C4-2B (cell line): ENCODE data around the gene PCSK6.

Experiments
- CTCF ChIP-seq: fragments of 450-650 bp; conservative IDR thresholded peaks from 2 replicates; pipeline ENCODE4 v1.5.1; 2017; ENCODE audit warnings: mild to moderate bottlenecking
- ZFX ChIP-seq: fragments of 450-650 bp; IDR thresholded peaks from 2 replicates; pipeline ENCODE4 v1.6.1; 2017

- TF ChIP-seq CTCF (no peak), ZFX (no peak)
Measured at GRCh38 chr15:101528917-101529299, 39.4 kb upstream of the PCSK6 start.
